NCI-H2227 (cell line): ENCODE results near the gene BCAP31.
A peak's percentile ranks its signal among the peaks of the same experiment; 100 is the strongest.

ENCODE experiments used
- DNase-seq: peaks from one replicate; lab custom pipeline; 2025; ENCODE audit not compliant: unreplicated experiment; lab: John Stamatoyannopoulos, UW

Gene BCAP31

GRCh38 chrX:153724252-153725038, at the start of gene BCAP31, which contains the start of gene ABCD1:
Gene BCAP31 (minus strand): TSS chrX:153724387. CDS start chrX:153723244, 1,143 bp downstream.
Gene ABCD1 (plus strand): TSS chrX:153724856. CDS start chrX:153725267, 411 bp downstream.
- peak; percentile 98 for DNase-seq

DNA sequence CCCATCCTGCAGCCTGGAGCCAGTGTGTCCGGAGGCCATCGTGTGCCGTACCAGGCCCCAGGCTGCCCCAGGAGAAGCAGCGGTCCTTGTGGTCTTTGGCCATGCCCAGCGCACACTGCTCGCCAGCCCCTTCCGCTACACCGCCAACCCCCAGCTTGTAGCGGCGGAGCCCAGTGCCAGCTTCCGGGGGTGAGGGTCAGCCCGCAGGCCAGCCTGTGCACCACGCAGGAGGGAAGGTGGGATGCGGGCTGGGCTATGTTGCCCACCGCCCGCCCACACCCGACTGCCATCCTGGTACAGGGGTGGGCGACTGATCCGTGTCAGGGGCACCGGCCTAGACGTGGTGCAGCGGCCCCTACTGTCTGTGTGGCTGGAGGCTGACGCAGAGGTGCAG, 49.0 kb upstream of the BCAP31 start:
- no peak for DNase-seq

DNA sequence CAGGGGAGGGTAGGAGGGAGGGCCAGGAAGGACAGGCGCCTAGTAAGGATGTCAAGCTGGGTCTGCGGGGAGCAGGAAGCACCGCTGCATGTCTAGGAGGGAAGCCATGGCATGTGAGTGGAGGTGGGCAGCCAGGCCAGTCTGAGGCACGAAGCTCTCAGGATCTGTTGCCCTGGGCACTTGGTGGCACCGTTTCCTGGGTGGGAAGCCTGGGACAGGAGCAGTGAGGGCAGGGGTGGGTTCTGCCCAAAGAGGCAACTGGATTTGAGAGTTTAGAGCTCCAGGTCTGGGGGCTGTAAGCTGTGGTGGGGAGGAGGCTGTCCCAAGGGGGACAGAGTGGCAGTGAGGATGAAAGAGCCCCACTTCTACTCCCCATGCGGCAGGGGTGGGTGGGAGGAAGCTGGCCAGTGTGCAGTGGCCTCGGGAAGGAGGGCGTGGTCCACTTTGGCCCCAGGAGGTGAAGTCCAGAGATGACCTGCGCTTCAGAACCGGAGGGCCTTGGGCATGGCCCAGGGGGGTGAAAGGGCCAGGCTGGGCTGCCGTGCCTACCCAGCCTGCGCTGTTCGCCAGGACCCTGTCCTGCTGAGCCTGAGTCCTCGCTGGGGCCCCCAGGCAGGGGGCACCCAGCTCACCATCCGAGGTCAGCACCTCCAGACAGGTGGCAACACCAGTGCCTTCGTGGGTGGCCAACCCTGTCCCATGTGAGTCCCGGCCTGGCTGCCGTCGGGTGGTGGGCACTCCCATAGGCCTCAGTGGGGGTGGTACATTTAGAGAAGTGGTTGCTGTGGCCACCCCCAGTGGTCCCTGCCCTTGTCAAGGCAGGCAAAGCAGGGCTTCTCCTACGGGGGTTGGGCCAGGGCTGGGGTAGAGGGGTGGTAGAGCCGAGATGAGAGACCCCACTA, 48.4 kb upstream of the BCAP31 start:
- DNase-seq = no peak

- no peak for DNase-seq
Measured at GRCh38 chrX:153771415-153772315, 47.5 kb upstream of the BCAP31 start.

DNA sequence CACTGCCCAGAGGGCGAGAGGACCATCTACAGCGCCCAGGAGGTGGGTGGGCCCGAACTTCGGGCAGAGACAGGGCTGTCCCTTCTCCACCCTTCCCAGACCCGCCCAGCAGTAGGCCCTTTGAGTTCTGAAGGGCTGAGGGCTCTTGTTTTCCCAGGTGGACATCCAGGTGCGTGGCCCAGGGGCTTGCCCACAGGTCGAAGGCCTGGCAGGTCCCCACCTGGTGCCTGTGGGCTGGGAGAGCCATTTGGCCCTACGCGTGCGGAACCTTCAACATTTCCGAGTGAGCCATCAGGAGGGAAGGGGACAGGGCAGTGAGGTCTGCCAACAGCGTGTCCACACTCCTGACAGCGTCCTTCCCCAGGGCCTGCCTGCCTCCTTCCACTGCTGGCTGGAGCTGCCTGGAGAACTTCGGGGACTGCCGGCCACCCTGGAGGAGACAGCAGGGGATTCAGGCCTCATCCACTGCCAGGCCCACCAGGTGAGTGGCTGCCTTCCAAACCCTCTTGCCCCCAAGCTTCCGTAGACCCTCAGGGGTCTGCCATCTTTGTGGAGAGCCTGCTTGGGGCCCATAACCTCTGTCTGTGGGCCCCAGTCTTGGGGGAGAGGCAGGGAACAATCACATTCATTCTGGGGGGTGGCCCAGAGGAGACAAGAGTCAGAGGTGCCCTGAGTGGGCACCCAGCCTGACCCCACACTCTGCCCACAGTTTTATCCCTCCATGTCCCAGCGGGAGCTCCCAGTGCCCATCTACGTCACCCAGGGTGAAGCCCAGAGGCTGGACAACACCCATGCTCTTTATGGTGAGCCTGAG, 46.6 kb upstream of the BCAP31 start:
- DNase-seq = no peak

GRCh38 chrX:153769865-153770600, 45.8 kb upstream of the BCAP31 start:
- no peak for DNase-seq

DNA sequence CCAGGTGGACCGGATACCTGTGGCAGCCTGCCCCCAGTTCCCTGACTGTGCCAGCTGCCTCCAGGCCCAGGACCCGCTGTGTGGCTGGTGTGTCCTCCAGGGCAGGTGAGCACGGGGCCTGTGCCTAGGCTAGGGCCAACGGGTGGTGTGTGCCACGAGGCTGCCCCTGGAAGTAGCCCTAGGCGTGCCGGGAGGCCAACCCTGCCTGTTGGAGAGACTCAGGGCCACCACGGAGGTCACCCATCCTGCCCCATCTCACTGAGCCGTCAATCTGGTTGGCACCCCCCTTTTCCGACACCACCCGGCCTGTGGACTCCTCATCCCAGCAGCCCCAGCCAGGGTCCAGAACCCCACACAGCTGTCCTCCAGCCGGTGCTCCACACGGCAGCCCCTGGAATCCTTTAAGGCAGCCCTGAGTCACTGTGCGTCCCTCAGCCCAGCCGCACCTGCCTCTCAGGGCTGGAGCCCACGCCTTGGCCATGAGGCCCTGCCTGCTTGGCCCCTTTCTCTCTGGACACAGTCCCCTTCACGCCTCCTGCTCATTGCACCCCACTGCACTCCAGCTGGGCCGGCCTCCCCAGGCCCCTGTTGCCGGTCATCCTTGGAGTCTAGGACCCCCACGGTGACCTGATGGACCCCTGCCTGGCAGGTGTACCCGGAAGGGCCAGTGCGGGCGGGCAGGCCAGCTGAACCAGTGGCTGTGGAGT, 45.1 kb upstream of the BCAP31 start:
- no peak for DNase-seq

DNA sequence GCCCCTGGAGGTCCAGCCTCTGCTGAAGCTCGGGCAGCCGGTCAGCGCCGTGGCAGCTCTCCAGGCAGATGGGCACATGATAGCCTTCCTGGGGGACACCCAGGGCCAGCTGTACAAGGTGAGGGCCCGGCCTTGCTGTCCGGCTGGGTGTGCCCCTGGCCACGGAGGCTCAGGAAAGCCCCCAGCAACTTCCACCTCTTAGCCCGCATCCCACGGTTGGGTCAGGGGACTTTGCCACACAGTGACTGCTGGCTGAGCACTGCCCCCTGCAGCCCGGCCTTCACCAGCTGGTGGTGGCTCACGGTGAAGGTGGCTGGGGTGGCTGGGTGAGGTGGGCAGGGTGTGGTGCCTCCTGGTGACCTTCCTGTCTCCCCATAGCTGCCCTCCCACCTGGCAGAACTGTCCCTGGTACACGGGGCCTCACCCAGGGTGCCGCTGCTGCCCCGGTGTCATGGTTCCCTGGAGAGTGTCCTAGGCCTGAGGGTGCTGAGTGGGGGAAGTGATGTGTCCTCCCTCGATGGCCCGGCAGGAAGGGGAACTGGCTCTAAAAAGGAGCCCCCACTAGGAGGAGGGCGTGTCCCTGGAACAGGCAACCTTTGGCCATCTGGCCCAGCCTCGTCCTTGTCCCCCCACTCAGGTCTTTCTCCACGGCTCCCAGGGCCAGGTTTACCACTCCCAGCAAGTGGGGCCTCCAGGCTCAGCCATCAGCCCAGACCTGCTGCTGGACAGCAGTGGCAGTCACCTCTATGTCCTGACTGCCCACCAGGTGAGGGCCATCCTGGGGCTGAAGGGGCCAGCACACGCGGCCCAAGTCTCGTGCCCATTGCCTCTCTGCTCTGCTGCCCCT, 44.3 kb upstream of the BCAP31 start:
- no peak for DNase-seq

- no peak for DNase-seq
Measured at GRCh38 chrX:153767674-153768055, 43.5 kb upstream of the BCAP31 start.

DNA sequence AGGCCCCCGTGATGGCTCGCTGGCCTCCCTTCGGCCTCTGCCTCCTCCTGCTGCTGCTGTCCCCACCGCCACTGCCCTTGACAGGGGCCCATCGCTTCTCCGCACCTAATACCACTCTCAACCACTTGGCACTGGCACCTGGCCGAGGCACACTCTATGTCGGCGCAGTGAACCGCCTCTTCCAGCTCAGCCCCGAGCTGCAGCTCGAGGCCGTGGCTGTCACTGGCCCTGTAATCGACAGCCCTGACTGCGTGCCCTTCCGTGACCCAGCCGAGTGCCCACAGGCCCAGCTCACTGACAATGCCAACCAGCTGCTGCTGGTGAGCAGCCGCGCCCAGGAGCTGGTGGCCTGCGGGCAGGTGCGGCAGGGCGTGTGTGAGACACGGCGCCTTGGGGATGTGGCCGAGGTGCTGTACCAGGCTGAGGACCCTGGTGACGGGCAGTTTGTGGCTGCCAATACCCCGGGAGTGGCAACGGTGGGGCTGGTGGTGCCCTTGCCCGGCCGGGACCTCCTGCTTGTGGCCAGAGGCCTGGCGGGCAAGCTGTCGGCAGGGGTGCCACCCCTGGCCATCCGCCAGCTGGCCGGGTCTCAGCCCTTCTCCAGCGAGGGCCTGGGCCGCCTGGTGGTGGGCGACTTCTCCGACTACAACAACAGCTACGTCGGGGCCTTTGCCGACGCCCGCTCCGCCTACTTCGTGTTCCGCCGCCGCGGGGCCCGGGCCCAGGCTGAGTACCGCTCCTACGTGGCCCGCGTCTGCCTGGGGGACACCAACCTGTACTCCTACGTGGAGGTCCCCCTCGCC, 42.9 kb upstream of the BCAP31 start:
- no peak for DNase-seq

DNA sequence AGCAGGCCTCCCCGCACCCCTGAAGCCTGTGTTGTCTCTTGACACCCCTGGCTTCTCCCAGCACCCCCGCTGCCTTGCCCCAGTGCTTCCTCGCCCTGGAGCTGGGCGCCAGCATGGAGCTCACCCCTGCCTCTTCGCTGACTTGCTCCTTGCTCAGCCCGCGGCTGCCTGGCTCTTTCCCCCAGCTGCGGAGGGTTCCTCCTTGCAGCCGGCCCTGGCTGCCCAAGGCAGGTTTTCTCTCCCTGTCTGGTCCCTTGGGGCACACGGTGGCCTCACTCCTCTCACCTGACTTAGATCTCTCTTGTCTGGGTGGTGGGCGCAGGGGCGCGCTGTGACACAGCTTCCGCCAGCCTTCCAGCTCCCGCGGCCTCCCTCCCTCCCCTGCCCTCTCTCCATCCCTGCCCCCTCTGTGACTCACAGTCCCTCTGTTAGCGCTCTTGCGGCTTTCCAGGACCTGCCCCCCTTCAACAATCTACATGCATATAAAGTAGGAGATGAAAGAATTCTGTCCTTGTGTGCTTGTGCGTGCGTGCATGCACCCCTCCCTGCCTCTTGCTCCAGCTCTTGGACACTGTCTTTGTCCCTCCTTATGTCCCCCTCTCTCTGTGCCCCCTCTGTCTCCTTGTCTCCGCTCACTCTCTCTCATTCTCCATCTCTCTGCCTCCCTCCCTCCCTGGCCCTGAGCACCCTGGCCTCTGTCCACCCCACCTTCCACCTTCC, 42.1 kb upstream of the BCAP31 start:
- DNase-seq = peak; percentile 44

- DNase-seq = no peak
Measured at GRCh38 chrX:153765138-153766079, 41.2 kb upstream of the BCAP31 start.

- no peak for DNase-seq
Measured at GRCh38 chrX:153764786-153765137, 40.6 kb upstream of the BCAP31 start.

GRCh38 chrX:153763989-153764755, 40.0 kb upstream of the BCAP31 start, which contains the start of gene PLXNB3:
Gene PLXNB3 (plus strand): TSS chrX:153764249. CDS start chrX:153765536, 1,287 bp downstream.
- peak; percentile 86 for DNase-seq
